Astrocyte of the spinal cord (primary cell): ENCODE results near the gene TRPM2.
"Not testable (repeated sequence)": the region's sequence is repeated elsewhere in the genome, so short reads cannot be mapped to it uniquely, and the experiment has no call there.

Source experiments
- DNase-seq: peaks from one replicate; pipeline ENCODE4 v3.0.0; 2011; ENCODE audit warnings: low read depth, low spot score
- H3K4me3 ChIP-seq: 2 replicates; pipeline ENCODE4 v1.5.1; 2011; ENCODE audit warnings: low read depth, mild to moderate bottlenecking, low read length, moderate library complexity
- CTCF ChIP-seq: IDR thresholded peaks from 2 replicates; pipeline ENCODE4 v1.5.1; 2012; ENCODE audit warnings: low read depth, mild to moderate bottlenecking, low read length, inconsistent platforms
- in situ Hi-C: cut with HindIII; loops from 2 replicates; pipeline ENCODE4 v1.10.0; 2017; ENCODE audit warnings: low sequenced_read_pairs

Gene TRPM2

GRCh38 chr21:44335266-44336059 is 18.0 kb upstream of the TRPM2 start:
- DNase-seq: no peak
- no peak overlapping the region for H3K4me3 ChIP-seq
- TF ChIP-seq CTCF: no peak
- in situ Hi-C loops: no loop called here

GRCh38 chr21:44337449-44337848 is 16.0 kb upstream of the TRPM2 start:
- no peak overlapping the region for H3K4me3 ChIP-seq
- TF ChIP-seq CTCF: no peak
- no peak for DNase-seq
- in situ Hi-C loops: no loop called here

GRCh38 chr21:44337941-44338895 is 15.2 kb upstream of the TRPM2 start:
- in situ Hi-C loops: no loop called here
- peak overlapping the region; percentile 42 for H3K4me3 ChIP-seq
- peak; percentile 47 for DNase-seq
- TF ChIP-seq CTCF: peak; percentile 50

GRCh38 chr21:44338971-44339910 is 14.2 kb upstream of the TRPM2 start, which contains the start of gene CFAP410:
CFAP410 (minus strand) TSS chr21:44339390; CDS start chr21:44339194, 196 bp downstream.
- peak within 1 kb of the TSS; percentile 95 for H3K4me3 ChIP-seq
- no peak for TF ChIP-seq CTCF
- DNase-seq: peak; percentile 95
- in situ Hi-C loops: no loop called here

- H3K4me3 ChIP-seq, DNase-seq, in situ Hi-C loops: not testable (repeated sequence)
These were observed 11.5 kb upstream of the TRPM2 start for GRCh38 chr21:44341726-44342458.

GRCh38 chr21:44342981-44343380 is 10.4 kb upstream of the TRPM2 start:
- in situ Hi-C loops, H3K4me3 ChIP-seq, DNase-seq: not testable (repeated sequence)
